GM19467 (cell line): ENCODE results near the gene VWA8.
"Not testable (repeated sequence)": the region's sequence is repeated elsewhere in the genome, so short reads cannot be mapped to it uniquely, and the experiment has no call there.

Source experiments
- ATAC-seq: cut with Tn5 transposase; IDR thresholded peaks from one replicate; pipeline ENCODE4 v1.9.1; 2021; ENCODE audit warnings: mild to moderate bottlenecking, moderate library complexity; ENCODE audit not compliant: unreplicated experiment

Gene VWA8

DNA sequence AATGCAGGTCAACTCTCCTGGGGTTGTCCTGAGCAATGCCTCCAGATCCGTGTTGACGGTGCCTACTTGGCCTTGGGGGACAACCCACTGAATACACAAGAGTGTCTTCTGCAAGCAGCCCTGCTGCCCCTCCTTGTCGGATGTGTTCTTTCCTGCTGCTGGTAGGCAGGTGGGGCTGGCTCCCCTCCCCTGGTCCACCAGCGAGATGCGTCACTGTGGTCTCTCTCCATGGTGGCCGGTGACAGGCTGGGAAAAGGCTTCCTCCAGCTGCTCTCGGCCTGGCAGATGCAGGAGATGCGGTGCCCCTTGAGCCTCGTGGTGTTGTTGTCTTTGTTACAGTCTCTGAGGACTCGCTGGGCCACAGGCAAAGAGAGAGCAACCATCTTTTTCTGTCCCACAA is 418.6 kb downstream of the VWA8 start:
- ATAC-seq: no peak

DNA sequence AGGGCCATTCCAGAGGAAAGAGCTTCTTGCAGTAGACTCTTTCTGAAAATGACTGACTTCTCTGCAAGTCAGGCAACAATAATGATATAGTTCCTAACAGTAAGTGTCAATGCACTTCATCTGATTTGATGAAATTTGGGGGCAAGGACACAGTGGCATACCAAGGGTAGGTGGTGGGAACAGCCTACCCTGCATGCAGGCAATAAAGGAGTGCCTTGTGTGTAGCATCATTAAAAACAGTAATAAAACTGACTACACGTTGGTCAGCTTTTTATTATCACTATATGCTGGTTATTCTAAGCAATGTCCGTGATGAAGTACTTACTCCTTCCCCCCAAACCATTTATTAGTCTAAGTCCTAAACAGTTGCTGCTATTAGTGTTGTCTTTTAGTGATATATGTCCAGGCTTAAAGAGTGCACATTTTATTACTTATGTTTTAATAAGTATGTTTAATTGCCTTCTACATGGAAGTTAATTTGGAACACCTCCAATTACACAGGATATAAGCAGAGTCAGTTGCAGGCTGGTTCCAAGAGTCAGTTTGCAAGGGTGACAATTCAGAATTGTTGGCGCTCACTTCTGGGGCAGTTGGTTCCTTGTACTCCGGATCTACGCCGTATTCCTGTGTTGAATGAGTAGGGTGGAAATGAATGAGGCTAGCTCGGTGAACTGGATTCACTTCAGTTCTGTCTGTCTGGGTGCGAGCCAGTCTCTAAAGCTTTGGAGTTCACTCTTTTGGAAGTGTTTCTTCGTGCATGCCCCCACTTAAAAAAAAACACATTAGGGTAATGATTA is 419.6 kb downstream of the VWA8 start:
- no peak for ATAC-seq

DNA sequence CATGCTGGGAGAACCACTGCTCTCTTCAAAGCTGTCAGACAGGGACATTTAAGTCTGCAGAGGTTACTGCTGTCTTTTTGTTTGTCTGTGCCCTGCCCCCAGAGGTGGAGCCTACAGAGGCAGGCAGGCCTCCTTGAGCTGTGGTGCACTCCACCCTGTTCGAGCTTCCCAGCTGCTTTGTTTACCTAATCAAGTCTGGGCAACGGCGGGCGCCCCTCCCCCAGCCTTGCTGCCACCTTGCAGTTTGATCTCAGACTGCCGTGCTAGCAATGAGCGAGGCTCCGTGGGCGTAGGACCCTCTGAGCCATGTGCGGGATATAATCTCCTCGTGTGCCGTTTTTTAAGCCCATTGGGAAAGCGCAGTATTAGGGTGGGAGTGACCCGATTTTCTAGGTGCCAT is 420.7 kb downstream of the VWA8 start:
- ATAC-seq: not testable (repeated sequence)

DNA sequence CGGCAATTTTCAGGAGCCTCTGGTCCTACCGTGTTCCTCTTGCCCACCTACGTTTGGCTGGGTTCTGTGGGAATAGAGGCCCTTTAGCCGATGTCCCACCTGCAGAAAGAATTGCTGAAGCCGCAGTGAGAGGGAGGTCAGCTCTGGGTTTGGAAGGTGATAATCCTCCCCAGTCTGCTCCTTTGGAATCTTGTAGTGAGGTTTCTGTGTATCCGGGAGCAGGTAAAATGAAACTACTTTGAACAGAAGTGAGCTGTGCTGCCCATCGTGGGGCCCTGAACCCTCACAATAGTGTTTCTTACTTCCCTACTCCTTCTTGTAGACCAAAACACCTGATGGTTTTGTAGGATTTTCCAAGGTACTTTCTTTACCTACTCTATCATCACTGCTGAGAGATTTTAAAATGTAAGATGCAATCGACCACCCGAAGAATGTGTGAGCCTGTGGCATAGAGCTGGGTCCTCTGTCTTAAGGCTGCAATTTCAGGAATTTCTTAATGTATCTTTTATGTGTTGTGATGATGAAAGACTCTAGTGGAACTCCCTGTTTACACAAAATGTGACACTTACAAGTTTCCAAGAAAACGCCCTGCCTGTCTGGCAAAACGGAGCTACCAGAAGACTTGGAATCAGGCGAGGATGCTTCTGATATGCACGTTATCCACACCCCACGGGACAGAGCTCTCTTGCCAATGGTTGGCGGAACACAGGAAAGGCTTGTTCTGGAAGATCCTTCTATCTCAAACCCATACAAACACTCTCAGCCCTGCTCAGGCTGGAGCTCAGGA is 427.4 kb downstream of the VWA8 start:
- no peak for ATAC-seq

DNA sequence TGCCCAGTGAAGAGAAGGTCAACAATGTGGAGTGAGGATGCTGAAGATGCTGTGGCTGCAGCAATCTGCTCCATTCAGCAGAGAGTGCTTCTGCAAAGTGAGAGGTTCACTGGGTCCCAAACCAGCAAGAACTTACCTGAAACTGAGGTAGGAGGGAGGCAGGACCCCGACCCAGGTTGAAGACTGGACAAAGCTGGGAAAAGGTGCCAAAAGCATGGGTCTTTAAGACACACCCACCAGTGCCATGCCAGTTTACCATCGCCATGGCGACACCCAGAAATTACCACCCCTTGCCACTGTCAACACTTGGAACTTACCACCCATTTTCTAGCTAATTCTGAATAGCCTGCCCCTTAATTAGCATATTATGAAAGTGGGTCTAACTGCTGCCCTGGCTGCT is 432.9 kb downstream of the VWA8 start:
- ATAC-seq: no peak

DNA sequence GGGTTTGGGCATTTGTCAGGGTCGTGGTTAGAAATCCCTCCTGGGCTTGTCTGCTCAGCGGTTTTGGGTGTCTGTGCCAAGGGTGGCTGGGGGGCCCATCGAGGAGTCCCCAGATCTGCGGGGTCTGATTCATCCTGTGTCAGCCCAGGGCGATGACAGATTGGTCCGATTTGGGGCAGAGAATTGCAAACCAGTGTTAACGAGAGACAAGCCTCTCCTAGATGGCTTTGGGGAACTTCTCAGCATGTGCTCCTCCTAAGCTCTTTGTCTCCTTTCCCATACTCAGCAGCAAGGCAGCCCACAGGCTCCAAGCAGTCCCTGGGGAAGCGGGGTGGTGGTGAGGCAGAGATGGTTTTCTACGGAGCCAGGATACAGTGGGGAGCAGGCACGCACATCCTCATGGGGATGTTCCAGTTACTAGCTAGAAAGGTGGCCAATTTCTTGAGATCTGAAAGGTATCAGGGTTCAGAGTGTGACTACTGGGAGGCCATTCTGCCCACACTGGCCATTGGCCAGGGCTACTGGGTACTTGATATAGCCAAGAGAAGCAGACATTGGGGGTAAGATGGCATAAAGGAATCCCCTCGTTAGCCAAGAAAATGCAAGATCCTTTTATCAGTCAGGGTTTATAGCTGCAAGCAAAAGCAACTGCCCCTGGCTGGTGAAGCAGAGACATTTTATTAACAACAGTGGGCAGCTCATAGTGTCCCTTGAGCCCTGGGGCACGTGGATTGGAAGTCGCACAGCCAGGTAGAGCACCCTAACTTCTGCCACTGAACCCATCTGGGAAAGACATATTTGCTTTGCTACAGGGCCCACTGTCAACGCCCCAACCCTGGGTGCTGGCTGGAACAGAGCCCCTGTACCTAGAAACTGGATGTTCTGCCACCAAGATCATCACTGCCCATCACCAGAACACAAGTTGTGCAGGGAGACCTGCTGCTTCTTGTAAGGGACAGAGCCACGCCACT is 440.0 kb downstream of the VWA8 start:
- no peak for ATAC-seq

DNA sequence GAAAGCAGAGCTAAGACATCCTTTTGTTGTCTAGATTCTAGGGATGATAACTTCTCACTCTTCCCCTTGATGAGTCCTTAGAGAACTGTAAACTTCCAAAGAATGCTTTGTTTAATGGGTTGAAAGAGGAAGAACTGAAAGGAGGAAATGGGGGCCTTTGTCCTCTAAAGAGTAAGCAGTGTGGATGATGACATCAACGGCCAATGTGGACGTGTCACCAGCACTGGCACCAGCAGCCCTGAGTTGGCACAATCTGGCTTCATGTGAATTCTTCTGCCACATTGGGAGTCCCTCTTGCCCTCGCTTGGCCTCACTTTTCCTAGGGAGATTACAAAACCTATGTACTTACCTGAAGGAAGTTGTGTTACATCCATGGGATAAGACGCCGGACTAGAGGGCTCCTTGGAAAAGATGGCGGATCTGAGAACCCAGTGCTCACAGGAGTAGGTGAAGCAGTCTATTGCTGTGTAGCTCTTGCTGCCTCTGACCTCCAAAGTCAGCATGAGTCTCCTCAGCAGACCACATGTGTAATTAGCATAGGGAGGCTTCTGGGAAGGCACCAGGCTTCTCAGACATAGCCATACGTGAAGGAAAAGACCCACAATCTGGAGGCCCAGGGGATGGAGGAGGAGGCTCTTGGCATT is 440.8 kb downstream of the VWA8 start:
- no peak for ATAC-seq
